ENCODE results near the gene YLPM1.

- TF ChIP-seq REST (IDR thresholded peaks at IDR 0.05; ENCODE audit: low read depth, low read length) (no peak), CHD2 (IDR thresholded peaks at IDR 0.05; ENCODE audit: low read length, partially characterized antibody) (no peak), CTCF (IDR thresholded peaks at IDR 0.05) (no peak), POLR2AphosphoS5 (IDR thresholded peaks at IDR 0.05; ENCODE audit: low read depth, low read length) (no peak), SIN3A (IDR thresholded peaks at IDR 0.05; ENCODE audit: borderline replicate concordance, low read depth, low read length) (no peak), EP300 (IDR thresholded peaks at IDR 0.05; ENCODE audit: borderline replicate concordance in 1 of 2, low read depth in 1 of 2, low read length in 1 of 2) (no peak)
These were observed 37.7 kb downstream of the YLPM1 start for GRCh38 chr14:74800780-74801179.
